ENCODE results near the gene LRP1B. TPM values are rescaled to one million over a fixed set of nuclear protein-coding genes. Genes with fewer than 3 reads are reported as not detected.

LRP1B gene
- total RNA-seq, 1 donor from 2014 or later, result not detected

DNA sequence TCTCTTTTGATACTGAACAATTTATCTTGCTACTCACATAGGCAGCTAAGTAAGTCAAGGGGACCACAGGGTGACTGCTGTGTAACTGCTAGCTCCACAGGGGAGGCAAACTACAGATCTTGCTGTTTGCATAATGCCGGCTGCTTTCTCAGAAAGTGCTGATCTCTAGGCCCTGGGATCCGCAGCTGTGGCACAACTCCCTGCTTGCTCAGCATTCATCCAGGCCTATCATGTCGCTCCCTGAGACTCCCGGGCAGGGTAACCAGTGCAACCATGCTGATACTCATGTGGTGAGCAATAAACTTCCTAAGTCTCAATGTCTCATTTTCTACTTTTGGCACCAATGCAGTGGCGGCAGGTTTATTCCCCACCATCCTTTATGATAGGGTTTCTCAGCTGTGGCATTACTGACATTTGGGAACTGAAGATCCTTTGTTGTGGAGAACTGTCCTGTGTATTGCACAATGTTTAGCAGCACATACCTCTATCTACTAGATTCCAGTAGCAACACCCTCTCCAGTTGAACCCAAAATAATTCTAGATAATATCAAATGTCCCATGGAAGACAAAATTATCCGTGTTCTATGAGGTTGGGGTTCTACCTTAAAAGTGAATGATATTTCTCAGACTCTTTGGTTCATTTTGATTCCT lies 1101.3 kb downstream of the LRP1B start:
- Mint-ChIP-seq H3K4me3 (no peak overlapping the region), H3K4me1 (no peaks in the 10 kb centered on the region), H3K27me3 (no peaks in the 10 kb centered on the region), H3K36me3 (ENCODE audit: low read depth) (no peaks in the 10 kb centered on the region), H3K27ac (no peak overlapping the region), H3K9me3 (peaks cover 10% of the 10 kb centered on the region)
- no peak for DNase-seq
- ChIA-PET CTCF (no interaction called here), POLR2A (no interaction called here)
- ATAC-seq (ENCODE audit: low read depth), result no peak
- no peak for TF ChIP-seq CTCF (IDR thresholded peaks at IDR 0.05)
- intact Hi-C loops (cut with micrococcal nuclease), result no loop called here

DNA sequence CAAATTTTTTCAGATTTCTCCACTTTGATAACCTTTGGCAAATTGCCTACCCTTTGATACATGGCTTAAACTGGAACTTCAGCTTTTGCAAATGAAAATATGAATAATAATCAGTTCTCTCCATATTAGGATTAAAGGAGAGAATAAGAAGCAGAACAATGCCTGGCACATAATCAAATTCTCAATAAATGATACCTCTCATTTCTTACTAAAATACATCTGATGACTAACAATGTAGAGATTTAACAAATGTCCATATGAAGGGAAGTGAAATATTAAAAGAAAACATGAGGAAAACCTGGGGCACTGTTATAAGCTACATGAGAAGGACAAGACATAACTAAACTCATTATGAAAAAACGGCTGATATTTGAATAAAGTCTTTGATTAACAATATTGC lies 1103.6 kb downstream of the LRP1B start:
- H3K4me3 Mint-ChIP-seq, result no peak overlapping the region
- H3K4me1 Mint-ChIP-seq, result no peaks in the 10 kb centered on the region
- no peak for ATAC-seq (ENCODE audit: low read depth)
- POLR2A ChIA-PET, result no interaction called here
- CTCF ChIA-PET, result no interaction called here
- DNase-seq, result no peak
- intact Hi-C loops (cut with micrococcal nuclease), result no loop called here
- peaks cover 10% of the 10 kb centered on the region for H3K9me3 Mint-ChIP-seq
- no peak for TF ChIP-seq CTCF (IDR thresholded peaks at IDR 0.05)
- no peaks in the 10 kb centered on the region for H3K36me3 Mint-ChIP-seq (ENCODE audit: low read depth)
- no peak overlapping the region for H3K27ac Mint-ChIP-seq
- no peaks in the 10 kb centered on the region for H3K27me3 Mint-ChIP-seq

GRCh38 chr2:141021611-141022010 lies 1109.2 kb downstream of the LRP1B start:
- no peaks in the 10 kb centered on the region for H3K9me3 Mint-ChIP-seq
- H3K4me1 Mint-ChIP-seq, result no peaks in the 10 kb centered on the region
- no peak overlapping the region for H3K27ac Mint-ChIP-seq
- no peaks in the 10 kb centered on the region for H3K36me3 Mint-ChIP-seq (ENCODE audit: low read depth)
- CTCF ChIA-PET, result no interaction called here
- intact Hi-C loops (cut with micrococcal nuclease), result no loop called here
- no peak for TF ChIP-seq CTCF (IDR thresholded peaks at IDR 0.05)
- H3K4me3 Mint-ChIP-seq, result no peak overlapping the region
- ATAC-seq (ENCODE audit: low read depth) (no peak), DNase-seq (no peak)
- POLR2A ChIA-PET, result no interaction called here
- no peaks in the 10 kb centered on the region for H3K27me3 Mint-ChIP-seq

- no peak for ATAC-seq (ENCODE audit: low read depth)
- no peaks in the 10 kb centered on the region for H3K36me3 Mint-ChIP-seq (ENCODE audit: low read depth)
- no peak for DNase-seq
- no peaks in the 10 kb centered on the region for H3K4me1 Mint-ChIP-seq
- H3K9me3 Mint-ChIP-seq, result no peaks in the 10 kb centered on the region
- no peak for TF ChIP-seq CTCF (IDR thresholded peaks at IDR 0.05)
- intact Hi-C loops (cut with micrococcal nuclease), result no loop called here
- POLR2A ChIA-PET, result no interaction called here
- H3K4me3 Mint-ChIP-seq, result no peak overlapping the region
- CTCF ChIA-PET, result no interaction called here
- no peak overlapping the region for H3K27ac Mint-ChIP-seq
- no peaks in the 10 kb centered on the region for H3K27me3 Mint-ChIP-seq
Measured at GRCh38 chr2:141021109-141021508, 1109.7 kb downstream of the LRP1B start.

GRCh38 chr2:141020346-141020745 lies 1110.5 kb downstream of the LRP1B start:
- ATAC-seq (ENCODE audit: low read depth) (no peak), DNase-seq (no peak)
- intact Hi-C loops (cut with micrococcal nuclease), result no loop called here
- Mint-ChIP-seq H3K4me1 (no peaks in the 10 kb centered on the region), H3K4me3 (no peak overlapping the region), H3K27ac (no peak overlapping the region), H3K36me3 (ENCODE audit: low read depth) (no peaks in the 10 kb centered on the region), H3K9me3 (no peaks in the 10 kb centered on the region), H3K27me3 (no peaks in the 10 kb centered on the region)
- POLR2A ChIA-PET, result interaction anchor here (0.6 kb wide), 1 partner anchor 261 kb away, joined by 3 read pairs; no protein-coding TSS in a partner anchor
- CTCF ChIA-PET, result no interaction called here
- no peak for TF ChIP-seq CTCF (IDR thresholded peaks at IDR 0.05)

Data from activated B cell treated with CpG ODN at 0.5 μM for 24 hours (primary cell).